ENCODE results near the gene CEP85L.

CEP85L gene

DNA sequence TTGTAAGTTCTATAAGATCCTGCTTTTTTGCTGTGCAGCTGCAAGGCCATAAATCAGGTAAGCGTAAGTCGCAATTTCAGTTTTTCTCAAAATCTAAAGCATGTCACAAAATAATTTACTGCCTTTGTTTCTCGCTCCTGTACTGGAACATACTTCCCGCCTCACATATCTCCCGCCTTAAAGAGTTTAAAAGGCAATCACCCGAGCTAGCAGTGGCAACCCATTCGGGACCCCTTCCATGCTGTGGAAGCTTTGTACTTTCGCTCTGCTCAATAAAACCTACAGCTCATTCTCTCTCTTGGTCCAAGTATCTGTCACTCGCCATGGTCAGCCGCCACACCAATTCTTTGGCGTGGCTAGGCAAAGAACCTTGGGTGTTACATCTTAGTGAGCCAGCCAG lies 34.0 kb downstream of the CEP85L start:
- TF ChIP-seq, protein P1, sequence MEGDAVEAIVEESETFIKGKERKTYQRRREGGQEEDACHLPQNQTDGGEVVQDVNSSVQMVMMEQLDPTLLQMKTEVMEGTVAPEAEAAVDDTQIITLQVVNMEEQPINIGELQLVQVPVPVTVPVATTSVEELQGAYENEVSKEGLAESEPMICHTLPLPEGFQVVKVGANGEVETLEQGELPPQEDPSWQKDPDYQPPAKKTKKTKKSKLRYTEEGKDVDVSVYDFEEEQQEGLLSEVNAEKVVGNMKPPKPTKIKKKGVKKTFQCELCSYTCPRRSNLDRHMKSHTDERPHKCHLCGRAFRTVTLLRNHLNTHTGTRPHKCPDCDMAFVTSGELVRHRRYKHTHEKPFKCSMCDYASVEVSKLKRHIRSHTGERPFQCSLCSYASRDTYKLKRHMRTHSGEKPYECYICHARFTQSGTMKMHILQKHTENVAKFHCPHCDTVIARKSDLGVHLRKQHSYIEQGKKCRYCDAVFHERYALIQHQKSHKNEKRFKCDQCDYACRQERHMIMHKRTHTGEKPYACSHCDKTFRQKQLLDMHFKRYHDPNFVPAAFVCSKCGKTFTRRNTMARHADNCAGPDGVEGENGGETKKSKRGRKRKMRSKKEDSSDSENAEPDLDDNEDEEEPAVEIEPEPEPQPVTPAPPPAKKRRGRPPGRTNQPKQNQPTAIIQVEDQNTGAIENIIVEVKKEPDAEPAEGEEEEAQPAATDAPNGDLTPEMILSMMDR (conservative IDR thresholded peaks at IDR 0.05; ENCODE audit: control insufficient read depth, insufficient read depth, low read depth, low read length): no peak
- DNase-seq (ENCODE audit: low read depth): no peak
- H3K4me3 ChIP-seq (ENCODE audit: control insufficient read depth, low read depth, low read length): no peak overlapping the region

DNA sequence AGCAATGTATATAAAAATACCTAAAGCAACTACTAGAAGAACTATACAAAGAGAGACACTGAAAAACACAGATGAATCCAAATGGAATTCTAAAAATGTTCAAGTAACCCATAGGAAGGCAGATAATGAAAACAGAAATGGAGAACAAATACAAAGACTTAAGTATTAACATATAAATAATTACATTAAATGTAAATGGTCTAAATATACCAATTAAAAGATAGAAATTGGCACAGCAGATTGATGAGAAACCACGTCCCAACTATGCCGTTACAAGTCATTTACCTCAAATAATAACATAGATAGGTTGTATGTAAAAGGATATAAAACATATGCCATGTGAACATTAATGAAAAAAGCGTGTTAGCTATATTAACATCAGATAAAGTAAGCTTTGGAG lies 40.1 kb downstream of the CEP85L start:
- DNase-seq (ENCODE audit: low read depth): no peak

DNA sequence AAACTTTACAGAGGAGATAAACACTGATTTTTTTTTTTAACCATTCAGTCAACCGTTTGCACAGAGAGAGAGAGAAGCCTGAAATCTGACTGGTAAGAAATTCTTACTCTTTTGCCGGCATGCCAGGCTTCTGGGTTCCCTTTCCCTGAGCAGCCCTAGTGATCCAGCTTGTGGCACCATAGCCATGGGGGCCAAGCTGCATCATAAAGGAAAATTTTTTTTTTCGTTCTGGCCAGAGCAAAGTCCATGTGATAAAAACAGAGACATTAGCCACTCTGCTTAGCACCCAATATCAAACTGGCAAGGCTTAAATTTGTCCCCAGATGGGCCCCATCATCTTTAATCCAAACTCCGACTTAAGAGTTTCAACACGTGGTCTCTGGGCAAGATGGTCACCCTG lies 44.5 kb downstream of the CEP85L start:
- no peak overlapping the region for H3K4me3 ChIP-seq (ENCODE audit: control insufficient read depth, low read depth, low read length)
- TF ChIP-seq, protein P1 (conservative IDR thresholded peaks at IDR 0.05; ENCODE audit: control insufficient read depth, insufficient read depth, low read depth, low read length): no peak
- DNase-seq (ENCODE audit: low read depth): no peak

More for the DNA sequence above, 40.1 kb downstream of the CEP85L start:
- TF ChIP-seq, protein P1 (conservative IDR thresholded peaks at IDR 0.05; ENCODE audit: control insufficient read depth, insufficient read depth, low read depth, low read length): no peak
- H3K4me3 ChIP-seq (ENCODE audit: control insufficient read depth, low read depth, low read length): no peak overlapping the region

DNA sequence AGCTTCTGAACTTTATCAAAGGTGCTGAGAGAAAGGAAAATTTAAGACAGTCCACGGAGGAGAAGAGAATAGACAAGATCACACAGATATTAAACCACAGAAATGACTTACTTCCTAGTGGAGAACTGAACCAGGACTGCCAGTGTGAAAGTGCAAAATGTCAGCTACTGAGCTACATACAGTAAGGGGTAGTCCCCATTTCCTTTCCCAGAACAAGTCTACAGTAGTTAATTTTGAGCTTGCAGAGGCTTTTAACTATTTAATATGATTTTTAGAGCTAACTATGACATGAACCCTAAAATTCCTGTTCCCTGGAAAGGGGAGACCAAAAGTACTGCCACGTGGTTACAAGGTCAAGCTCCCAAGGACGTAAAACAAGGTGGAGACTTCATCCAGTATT lies 45.1 kb downstream of the CEP85L start:
- no peak overlapping the region for H3K4me3 ChIP-seq (ENCODE audit: control insufficient read depth, low read depth, low read length)
- no peak for DNase-seq (ENCODE audit: low read depth)
- TF ChIP-seq, protein P1 (conservative IDR thresholded peaks at IDR 0.05; ENCODE audit: control insufficient read depth, insufficient read depth, low read depth, low read length): no peak

DNA sequence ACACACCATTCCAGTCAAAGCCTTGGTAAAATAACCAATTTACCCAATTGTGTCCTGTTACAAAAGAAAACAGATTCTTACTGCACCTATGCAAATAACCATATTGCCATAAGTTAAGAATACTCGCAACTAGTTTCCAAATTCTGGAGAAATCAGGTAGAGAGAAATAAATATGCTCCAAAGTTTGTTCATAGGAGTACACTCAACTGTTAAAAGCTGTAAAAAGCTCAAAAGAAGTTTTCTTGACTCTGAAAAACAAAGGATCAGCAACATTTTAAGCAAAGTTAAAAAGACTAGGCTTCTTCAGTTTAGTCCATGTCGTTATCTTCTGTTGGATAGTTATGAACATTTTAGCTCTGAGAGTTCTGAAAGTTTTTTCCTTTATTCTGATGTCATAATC lies 48.0 kb downstream of the CEP85L start:
- TF ChIP-seq, protein P1 (conservative IDR thresholded peaks at IDR 0.05; ENCODE audit: control insufficient read depth, insufficient read depth, low read depth, low read length): no peak
- DNase-seq (ENCODE audit: low read depth): no peak
- H3K4me3 ChIP-seq (ENCODE audit: control insufficient read depth, low read depth, low read length): no peak overlapping the region

DNA sequence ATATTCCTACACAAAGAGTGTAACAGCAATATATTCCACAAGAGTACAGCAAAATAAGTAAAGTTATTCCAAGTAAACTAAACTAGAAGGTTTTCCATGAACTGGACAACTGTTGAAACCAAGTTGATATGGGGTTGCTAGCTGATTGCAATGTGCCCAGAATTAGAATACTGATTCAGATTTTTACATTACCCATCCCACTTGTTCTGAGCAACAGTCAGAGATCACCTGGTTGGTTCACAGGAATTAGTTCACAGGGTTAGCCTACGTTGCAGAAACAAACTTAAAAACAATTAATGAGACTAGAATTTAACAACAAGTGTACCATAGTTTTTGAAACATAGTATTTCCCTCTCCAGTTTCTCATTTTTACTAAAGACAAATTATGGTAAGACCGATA lies 49.1 kb downstream of the CEP85L start:
- TF ChIP-seq, protein P1 (conservative IDR thresholded peaks at IDR 0.05; ENCODE audit: control insufficient read depth, insufficient read depth, low read depth, low read length): no peak
- no peak overlapping the region for H3K4me3 ChIP-seq (ENCODE audit: control insufficient read depth, low read depth, low read length)
- no peak for DNase-seq (ENCODE audit: low read depth)

DNA sequence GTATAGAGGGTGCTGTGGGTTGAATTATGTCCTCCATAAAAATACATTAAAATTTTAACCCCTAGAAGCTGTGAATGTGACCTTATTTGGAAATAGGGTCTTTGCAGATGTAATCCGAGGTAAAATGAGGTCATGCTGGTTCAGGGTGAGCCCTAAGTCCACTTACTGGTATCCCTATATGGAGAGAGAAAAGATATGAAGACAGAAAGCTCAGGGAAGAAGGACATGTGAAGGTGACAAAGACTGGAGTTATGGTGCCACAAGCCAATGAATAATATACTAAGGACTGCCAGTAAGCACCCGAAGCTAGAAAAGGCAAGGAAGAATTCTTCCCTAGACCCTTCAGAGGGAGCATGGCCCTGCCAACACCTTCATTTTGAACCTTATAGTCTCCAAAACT lies 53.1 kb downstream of the CEP85L start:
- no peak overlapping the region for H3K4me3 ChIP-seq (ENCODE audit: control insufficient read depth, low read depth, low read length)
- DNase-seq (ENCODE audit: low read depth): no peak
- TF ChIP-seq, protein P1 (conservative IDR thresholded peaks at IDR 0.05; ENCODE audit: control insufficient read depth, insufficient read depth, low read depth, low read length): no peak
